GM21381 (cell line): ENCODE measurements around the gene PLXNC1.
A peak's percentile ranks its signal among the peaks of the same experiment; 100 is the strongest.

Experiments used
- ATAC-seq: cut with Tn5 transposase; IDR thresholded peaks from one replicate; pipeline ENCODE4 v1.9.1; 2021; ENCODE audit warnings: mild to moderate bottlenecking, moderate library complexity; ENCODE audit not compliant: unreplicated experiment

PLXNC1 gene

GRCh38 chr12:94202245-94203180 is 54.1 kb downstream of the PLXNC1 start:
- ATAC-seq: no peak

- ATAC-seq: no peak
These were observed 54.8 kb downstream of the PLXNC1 start for GRCh38 chr12:94203181-94203546.

DNA sequence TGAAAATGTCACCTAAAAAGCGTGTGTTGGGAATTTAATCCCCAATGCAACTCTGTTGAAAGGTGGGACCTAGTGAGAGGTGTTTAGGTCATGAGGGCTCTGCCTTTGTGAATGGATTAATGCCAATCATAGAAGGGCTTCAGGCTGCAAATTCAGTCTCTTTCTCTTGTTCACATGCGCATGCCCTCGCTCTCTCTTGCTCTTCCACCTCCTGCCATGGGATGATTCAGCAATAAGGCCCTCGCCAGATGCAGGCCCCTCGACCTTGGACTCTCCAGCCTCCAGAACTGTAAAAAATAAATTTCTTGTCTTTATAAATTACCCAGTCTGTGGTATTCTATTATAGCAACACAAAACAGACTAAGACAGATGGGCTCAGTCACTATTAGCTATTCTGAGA is 55.4 kb downstream of the PLXNC1 start:
- ATAC-seq: no peak

DNA sequence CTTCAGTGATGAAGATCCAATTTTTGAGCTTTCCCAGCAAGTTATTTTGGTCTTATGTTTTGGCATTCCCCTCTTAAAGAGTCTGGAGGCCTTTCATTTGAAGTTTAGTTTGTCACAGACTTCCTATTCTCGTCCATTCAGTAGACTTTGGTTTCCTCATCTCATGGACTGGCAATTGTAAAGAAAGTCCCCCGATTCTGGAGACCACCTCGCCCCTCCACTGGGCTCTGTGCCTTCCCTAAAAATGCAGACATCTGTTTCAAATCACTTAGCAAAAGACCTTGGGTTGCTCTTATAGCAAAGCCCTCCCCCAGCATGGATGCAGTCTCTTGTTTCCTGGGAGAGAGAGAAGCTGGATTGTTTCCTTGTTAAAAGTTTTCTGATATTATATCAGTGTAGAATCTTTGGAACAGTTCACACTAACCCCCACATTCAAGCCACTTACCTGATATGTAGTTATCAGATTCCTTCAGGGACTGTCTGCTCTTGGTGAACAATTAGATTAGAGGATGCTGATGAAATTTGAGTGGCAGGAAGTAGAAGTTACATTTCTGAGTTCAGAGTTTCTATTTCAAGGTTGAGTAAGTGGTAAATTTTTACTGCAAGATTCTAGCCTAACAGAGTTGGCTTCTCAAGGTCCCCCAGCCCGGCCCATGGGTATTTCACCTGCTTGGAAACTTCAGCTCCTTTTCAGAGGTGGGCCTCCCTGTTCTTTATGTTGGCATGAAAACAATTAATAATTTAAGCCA is 56.3 kb downstream of the PLXNC1 start:
- peak; percentile 31 for ATAC-seq

- no peak for ATAC-seq
These were observed 57.4 kb downstream of the PLXNC1 start for GRCh38 chr12:94205822-94206221.

DNA sequence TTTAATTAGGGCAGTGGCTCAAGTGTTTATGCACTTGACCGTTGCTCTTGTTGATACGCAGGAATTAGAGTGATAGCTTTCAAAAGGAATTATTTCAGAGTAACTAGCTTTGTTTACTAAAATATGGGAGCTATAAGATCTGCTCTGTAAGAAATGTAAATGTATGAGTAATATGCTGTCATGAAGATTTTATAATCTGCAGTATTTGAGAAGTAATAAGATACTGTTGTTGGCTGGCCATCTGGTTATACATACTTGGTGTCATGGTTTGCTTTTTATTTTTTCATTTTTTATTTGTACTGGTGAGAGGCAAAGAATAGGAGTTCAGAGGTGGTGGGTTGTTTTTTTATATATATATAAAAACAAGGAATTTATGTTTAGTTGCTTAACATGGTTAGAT is 58.5 kb downstream of the PLXNC1 start:
- no peak for ATAC-seq

- no peak for ATAC-seq
These were observed 59.1 kb downstream of the PLXNC1 start for GRCh38 chr12:94207467-94207848.

- ATAC-seq: peak; percentile 72
These were observed 59.7 kb downstream of the PLXNC1 start for GRCh38 chr12:94207849-94208621.

DNA sequence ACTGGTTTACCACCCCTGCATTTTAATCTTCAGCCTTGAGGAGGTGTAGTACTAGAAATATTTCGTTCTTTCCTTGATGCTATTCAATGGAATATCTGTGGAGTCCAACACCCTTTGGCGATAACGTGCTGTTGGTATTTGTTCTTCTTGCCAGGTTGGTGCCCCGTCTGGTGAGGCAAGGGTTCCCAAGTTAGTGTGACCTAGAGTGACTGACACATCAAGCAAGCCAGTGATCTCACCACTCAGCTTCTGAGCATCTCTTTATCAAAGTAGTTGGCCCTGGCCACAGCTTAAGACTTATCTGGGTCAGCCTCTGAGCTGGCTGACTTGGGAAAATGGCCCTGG is 60.2 kb downstream of the PLXNC1 start:
- peak; percentile 38 for ATAC-seq

GRCh38 chr12:94209240-94209639 is 60.9 kb downstream of the PLXNC1 start:
- no peak for ATAC-seq

GRCh38 chr12:94211021-94211420 is 62.6 kb downstream of the PLXNC1 start:
- ATAC-seq: no peak

DNA sequence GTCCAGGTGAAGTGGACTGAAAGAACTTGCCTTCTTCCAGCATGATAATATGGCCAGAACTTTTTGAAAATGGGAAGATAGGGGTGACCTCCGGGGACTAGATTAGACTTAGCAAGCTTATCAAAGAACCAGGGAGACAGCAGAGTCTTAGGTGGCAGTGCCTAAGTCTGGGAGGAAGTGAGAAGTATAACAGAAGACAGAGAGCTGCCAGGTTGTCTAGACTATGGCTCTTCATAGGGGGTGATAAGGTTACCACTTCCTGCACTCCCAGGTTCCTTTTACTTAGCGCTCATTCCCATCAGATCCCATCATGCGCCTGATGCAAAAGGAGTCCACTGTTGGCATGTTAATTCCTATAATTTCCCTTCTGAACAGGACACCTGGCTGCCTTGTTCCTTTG is 69.9 kb downstream of the PLXNC1 start:
- ATAC-seq: no peak

- ATAC-seq: no peak
These were observed 71.4 kb downstream of the PLXNC1 start for GRCh38 chr12:94219622-94220302.

GRCh38 chr12:94220804-94221203 is 72.4 kb downstream of the PLXNC1 start:
- ATAC-seq: no peak

DNA sequence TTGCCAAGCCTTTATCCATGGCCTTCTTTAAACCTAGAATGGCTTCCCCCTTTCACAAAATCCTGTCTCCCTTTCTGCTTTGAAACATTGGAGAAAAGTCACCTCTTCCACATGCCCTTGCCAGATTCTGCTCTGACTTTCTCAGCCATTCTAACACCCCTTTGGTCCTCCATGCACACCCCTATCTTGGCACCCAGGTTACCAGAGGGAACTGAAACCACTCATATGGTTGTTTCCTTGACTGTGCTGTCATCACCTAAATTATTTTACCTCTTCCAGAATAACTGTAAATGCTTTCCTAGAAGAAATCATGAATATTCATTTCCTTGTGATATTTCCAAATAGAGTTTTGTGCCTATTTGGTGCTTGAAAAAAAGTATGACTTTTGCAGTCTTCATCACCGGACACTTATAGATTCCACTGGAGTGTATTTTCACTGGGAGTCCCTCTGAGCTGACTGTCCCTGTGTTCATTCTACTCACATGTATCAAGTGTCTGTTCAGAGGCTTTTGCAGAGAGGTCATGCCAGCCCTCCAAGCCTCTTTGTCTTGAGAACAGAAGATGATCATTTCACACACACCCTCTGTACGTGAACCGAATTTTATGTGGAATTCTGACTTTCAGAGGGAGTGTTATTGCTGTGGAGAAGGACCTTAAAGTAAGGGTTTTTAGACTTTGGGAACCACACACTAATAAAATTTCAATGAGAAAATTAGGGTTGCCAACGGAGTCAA is 74.1 kb downstream of the PLXNC1 start:
- ATAC-seq: peak; percentile 54

DNA sequence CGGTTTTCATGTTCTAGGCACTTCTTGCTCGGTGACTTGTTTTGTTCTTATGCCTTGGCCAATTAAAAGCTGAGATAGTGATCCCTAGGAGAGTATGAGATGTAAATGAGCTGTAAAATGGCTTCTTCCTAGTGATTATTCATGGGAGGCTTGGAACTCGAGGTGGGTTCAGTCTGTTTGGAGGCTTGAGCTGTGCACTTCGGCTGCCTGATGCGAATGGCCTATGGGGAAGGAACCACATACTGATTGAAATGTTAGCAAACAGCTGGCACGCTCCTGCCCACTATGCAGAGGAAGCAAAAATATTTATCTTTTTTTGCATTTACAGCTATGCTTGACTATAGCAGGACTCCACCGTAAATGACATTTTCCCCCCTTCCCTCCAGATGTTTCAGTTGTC is 75.5 kb downstream of the PLXNC1 start:
- ATAC-seq: no peak

GRCh38 chr12:94225506-94225905 is 77.1 kb downstream of the PLXNC1 start:
- no peak for ATAC-seq

- ATAC-seq: no peak
These were observed 77.7 kb downstream of the PLXNC1 start for GRCh38 chr12:94225947-94226630.

GRCh38 chr12:94227066-94227465 is 78.7 kb downstream of the PLXNC1 start:
- ATAC-seq: no peak

- no peak for ATAC-seq
These were observed 80.1 kb downstream of the PLXNC1 start for GRCh38 chr12:94228488-94228907.
